SK-N-MC (cell line): Measurements from ENCODE around the gene CCDC33.
A peak's percentile ranks its signal among the peaks of the same experiment; 100 is the strongest.

ENCODE experiments used
- DNase-seq: peaks from one replicate; pipeline ENCODE4 v3.0.0-alpha.2; 2011; ENCODE audit warnings: low read depth, low spot score
- H3K27ac ChIP-seq: fragments of 200-600 bp; sonication (generic); 2 replicates; pipeline ENCODE4 v1.5.1; 2016; ENCODE audit warnings: mixed run types
- H3K36me3 ChIP-seq: fragments of 200-600 bp; sonication (generic); 2 replicates; pipeline ENCODE4 v1.6.1; 2017; ENCODE audit warnings: antibody characterized with exemption, low read length, mixed read lengths; ENCODE audit not compliant: insufficient read depth
- H3K4me3 ChIP-seq: fragments of 200-600 bp; sonication (generic); 2 replicates; pipeline ENCODE4 v1.5.1; 2016
- H3K9ac ChIP-seq: fragments of 200-600 bp; sonication (generic); 2 replicates; pipeline ENCODE4 v1.8.0; 2017; ENCODE audit warnings: mixed run types, mixed read lengths; ENCODE audit not compliant: insufficient read length
- H3K9me3 ChIP-seq: fragments of 200-600 bp; sonication (generic); 2 replicates; pipeline ENCODE4 v1.6.1; 2017; ENCODE audit warnings: low read depth, mild to moderate bottlenecking, antibody characterized with exemption, low read length, moderate library complexity, mixed read lengths
- EZH2 ChIP-seq: fragments of 200-600 bp; sonication (generic); IDR thresholded peaks from one replicate; pipeline ENCODE4 v1.6.1; 2017; ENCODE audit warnings: antibody characterized with exemption
- FOXP2 ChIP-seq: optimal IDR thresholded peaks from 2 replicates; pipeline ENCODE3; 2011; ENCODE audit warnings: mild to moderate bottlenecking, moderate library complexity; ENCODE audit not compliant: insufficient read depth; ENCODE audit errors: extremely low read length, control extremely low read depth
- POLR2AphosphoS5 ChIP-seq: IDR thresholded peaks from 2 replicates; pipeline ENCODE4 v1.6.1; 2012; ENCODE audit warnings: mild to moderate bottlenecking, low read depth, low read length, borderline replicate concordance

Gene CCDC33

GRCh38 chr15:74307827-74308811, 72.0 kb downstream of the CCDC33 start:
- peak; percentile 14 for DNase-seq
- no peak overlapping the region for H3K9ac ChIP-seq

GRCh38 chr15:74311734-74312444, 75.8 kb downstream of the CCDC33 start:
- TF ChIP-seq POLR2AphosphoS5 = no peak
- Histone ChIP-seq H3K9ac (no peak overlapping the region), H3K27ac (no peak overlapping the region), H3K36me3 (no peaks in the 10 kb centered on the region), H3K9me3 (no peaks in the 10 kb centered on the region), H3K4me3 (no peak overlapping the region)
- no peak for DNase-seq

More at GRCh38 chr15:74307827-74308811, 72.0 kb downstream of the CCDC33 start:
- Histone ChIP-seq H3K27ac (no peak overlapping the region), H3K4me3 (no peak overlapping the region), H3K9me3 (no peaks in the 10 kb centered on the region), H3K36me3 (no peaks in the 10 kb centered on the region)
- TF ChIP-seq POLR2AphosphoS5 (no peak), FOXP2 (no peak), EZH2 (no peak)

DNA sequence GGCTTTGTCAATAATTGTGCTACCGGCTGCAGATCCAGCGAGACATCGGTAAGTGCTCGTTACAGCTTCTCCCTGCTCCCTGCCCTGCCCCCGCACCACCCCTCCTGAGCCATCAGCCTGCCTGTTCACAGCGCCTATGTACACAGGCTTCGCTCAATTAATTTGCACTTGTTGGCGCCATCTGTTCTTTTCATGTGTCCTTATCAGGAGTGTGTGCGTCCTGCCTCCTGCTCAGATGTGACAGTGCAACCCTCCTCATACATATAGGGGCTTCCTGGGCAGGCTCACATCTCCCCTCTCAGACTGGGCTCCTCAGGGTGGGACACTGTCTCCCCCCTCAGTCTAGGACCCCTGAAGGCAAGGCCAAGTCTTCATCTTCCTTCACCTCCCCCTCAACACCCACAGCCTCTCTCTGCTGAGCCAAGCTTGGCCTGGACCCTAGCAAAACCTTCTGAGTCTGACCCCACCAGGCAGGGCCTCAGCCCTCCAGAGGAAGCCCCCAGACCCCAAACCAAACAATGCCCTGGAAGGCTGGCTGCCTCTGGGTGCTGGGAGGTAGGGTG, 76.4 kb downstream of the CCDC33 start:
- Histone ChIP-seq H3K9me3 (no peaks in the 10 kb centered on the region), H3K9ac (no peak overlapping the region), H3K4me3 (no peak overlapping the region), H3K27ac (no peak overlapping the region), H3K36me3 (no peaks in the 10 kb centered on the region)
- TF ChIP-seq FOXP2 = no peak
- TF ChIP-seq EZH2 = no peak
- no peak for TF ChIP-seq POLR2AphosphoS5
- no peak for DNase-seq

- Histone ChIP-seq H3K9ac (no peak overlapping the region), H3K36me3 (no peaks in the 10 kb centered on the region), H3K4me3 (no peak overlapping the region), H3K9me3 (no peaks in the 10 kb centered on the region), H3K27ac (no peak overlapping the region)
- DNase-seq = no peak
- no peak for TF ChIP-seq FOXP2
- no peak for TF ChIP-seq POLR2AphosphoS5
- no peak for TF ChIP-seq EZH2
Observed at GRCh38 chr15:74313889-74314288, 77.8 kb downstream of the CCDC33 start.

DNA sequence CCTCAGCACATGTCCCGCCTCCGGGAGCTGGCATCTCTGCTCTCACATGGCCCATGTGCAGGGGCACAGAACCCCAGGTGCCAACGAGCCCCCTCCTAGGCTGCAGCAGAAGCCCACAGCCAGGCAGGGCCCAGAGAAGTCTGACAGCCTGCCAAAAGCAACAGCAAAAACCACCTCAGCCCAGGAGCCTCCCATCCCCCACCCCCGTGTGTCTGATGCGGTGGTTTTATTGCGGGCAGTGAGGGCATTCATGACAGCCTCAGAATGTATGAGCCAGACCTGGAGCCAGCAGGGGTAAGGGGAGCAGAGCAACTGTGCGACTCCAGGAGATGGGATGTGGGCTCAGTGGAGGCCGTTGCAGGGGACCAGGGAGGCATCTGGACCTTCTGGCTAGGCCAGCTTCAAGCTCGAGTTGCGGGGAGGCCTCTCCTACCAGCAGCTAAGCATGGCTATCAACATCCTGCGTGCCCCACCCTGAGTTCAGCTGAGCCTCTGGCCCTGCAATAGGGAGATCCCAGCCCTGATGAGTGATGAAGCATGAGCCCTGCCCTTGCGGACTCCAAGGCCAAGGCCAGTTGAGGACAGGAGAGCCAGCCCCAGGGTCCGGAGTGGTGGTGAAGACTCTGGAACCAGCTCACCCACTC, 78.8 kb downstream of the CCDC33 start:
- no peaks in the 10 kb centered on the region for H3K9me3 ChIP-seq
- no peak for DNase-seq
- no peak overlapping the region for H3K9ac ChIP-seq
- no peak overlapping the region for H3K4me3 ChIP-seq
- H3K27ac ChIP-seq = no peak overlapping the region
- no peaks in the 10 kb centered on the region for H3K36me3 ChIP-seq
- TF ChIP-seq EZH2 = no peak
- no peak for TF ChIP-seq FOXP2
- TF ChIP-seq POLR2AphosphoS5 = no peak

- DNase-seq = no peak
- Histone ChIP-seq H3K9ac (no peak overlapping the region), H3K27ac (no peak overlapping the region), H3K4me3 (no peak overlapping the region), H3K9me3 (no peaks in the 10 kb centered on the region), H3K36me3 (no peaks in the 10 kb centered on the region)
- no peak for TF ChIP-seq FOXP2
- no peak for TF ChIP-seq POLR2AphosphoS5
- TF ChIP-seq EZH2 = no peak
Observed at GRCh38 chr15:74315626-74316025, 79.5 kb downstream of the CCDC33 start.

GRCh38 chr15:74316141-74316540, 80.0 kb downstream of the CCDC33 start:
- no peaks in the 10 kb centered on the region for H3K36me3 ChIP-seq
- no peak for DNase-seq
- H3K9me3 ChIP-seq = no peaks in the 10 kb centered on the region
- H3K9ac ChIP-seq = no peak overlapping the region
- no peak overlapping the region for H3K27ac ChIP-seq
- H3K4me3 ChIP-seq = no peak overlapping the region
- TF ChIP-seq FOXP2 = no peak
- no peak for TF ChIP-seq POLR2AphosphoS5
- no peak for TF ChIP-seq EZH2
